OCI-LY1 (cell line): ENCODE data around the gene SLC24A3.

ENCODE experiments used
- EZH2 ChIP-seq: fragments of 200-600 bp; sonication (generic), shearing (Covaris generic); IDR thresholded peaks from 2 replicates; pipeline ENCODE4 v1.8.0; 2017; ENCODE audit warnings: borderline replicate concordance, mixed run types, mild to moderate bottlenecking, antibody characterized with exemption, low read length, moderate library complexity, mixed read lengths
- TF ChIP-seq, protein P1 (sequence below): fragments of 200-600 bp; sonication (generic), shearing (Covaris generic); IDR thresholded peaks from 2 replicates; pipeline ENCODE4 v1.5.1; 2017; ENCODE audit warnings: mild to moderate bottlenecking, antibody characterized with exemption, low read length, moderate library complexity, mixed read lengths

DNA sequence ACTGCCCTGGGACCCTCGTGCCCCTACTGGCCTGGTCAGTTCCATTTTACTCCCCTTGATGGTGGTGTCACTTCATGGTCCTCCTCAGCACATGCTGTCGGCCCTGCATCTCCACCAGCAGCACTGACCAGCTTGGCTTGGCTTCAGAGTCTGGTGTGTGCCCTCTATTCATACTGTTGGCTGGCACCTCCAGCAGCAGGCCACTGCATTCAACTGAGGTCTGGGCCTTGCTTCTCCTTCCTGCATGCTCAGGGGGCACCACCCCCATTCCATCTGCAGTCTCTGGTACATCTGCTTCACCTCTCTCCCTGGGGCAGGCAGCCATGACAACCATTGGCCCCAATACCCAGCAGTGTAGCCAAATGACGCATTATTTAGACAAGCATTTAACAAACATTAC is 155.9 kb downstream of the SLC24A3 start:
- TF ChIP-seq, protein P1, sequence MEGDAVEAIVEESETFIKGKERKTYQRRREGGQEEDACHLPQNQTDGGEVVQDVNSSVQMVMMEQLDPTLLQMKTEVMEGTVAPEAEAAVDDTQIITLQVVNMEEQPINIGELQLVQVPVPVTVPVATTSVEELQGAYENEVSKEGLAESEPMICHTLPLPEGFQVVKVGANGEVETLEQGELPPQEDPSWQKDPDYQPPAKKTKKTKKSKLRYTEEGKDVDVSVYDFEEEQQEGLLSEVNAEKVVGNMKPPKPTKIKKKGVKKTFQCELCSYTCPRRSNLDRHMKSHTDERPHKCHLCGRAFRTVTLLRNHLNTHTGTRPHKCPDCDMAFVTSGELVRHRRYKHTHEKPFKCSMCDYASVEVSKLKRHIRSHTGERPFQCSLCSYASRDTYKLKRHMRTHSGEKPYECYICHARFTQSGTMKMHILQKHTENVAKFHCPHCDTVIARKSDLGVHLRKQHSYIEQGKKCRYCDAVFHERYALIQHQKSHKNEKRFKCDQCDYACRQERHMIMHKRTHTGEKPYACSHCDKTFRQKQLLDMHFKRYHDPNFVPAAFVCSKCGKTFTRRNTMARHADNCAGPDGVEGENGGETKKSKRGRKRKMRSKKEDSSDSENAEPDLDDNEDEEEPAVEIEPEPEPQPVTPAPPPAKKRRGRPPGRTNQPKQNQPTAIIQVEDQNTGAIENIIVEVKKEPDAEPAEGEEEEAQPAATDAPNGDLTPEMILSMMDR, result no peak
- TF ChIP-seq EZH2, result no peak
